ENCODE data around the gene NDUFV2.

DNA sequence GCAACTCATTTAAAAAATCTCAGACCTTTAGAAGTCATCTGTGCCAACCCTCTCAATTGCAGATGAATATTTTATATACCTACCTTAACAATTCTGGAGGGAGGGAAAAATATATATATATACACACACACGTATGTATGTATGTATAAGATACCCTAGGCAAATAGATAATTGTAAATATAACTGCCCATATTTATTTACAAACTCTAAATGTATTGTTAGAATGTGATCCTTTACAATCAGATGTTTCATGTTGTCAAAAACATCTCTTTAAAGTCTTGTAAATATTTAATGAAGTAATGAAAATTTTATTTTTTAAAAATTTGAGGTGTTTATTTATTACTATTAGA, 45.7 kb downstream of the NDUFV2 start:
- TF ChIP-seq MEIS2 (CRISPR knock-in tag; IDR thresholded peaks at IDR 0.05) (no peak), BCL6 (CRISPR knock-in tag; IDR thresholded peaks at IDR 0.05) (no peak), RFX5 (IDR thresholded peaks at IDR 0.05; ENCODE audit: low read depth, low read length) (no peak), EZH2 (conservative IDR thresholded peaks at IDR 0.05; ENCODE audit: low read depth, low read length) (no peak)
